Measurements from ENCODE around the gene MMD2. TPM values are rescaled to one million over a fixed set of nuclear protein-coding genes. Genes with fewer than 3 reads are reported as not detected.
"Not testable (repeated sequence)": the region's sequence is repeated elsewhere in the genome, so short reads cannot be mapped to it uniquely, and the experiment has no call there.

Gene MMD2
- total and polyA plus RNA-seq, 2 donors (not counting 1 experiment from before 2014, with no cell fraction given) = not detected

GRCh38 chr7:4895766-4896165 is 63.2 kb downstream of the MMD2 start:
- H2AFZ ChIP-seq (ENCODE audit: low read length) = no peak overlapping the region
- H3K9me3 ChIP-seq (ENCODE audit: control insufficient read depth, insufficient read depth, low read depth, low read length) = no peaks in the 10 kb centered on the region
- no peaks in the 10 kb centered on the region for H3K4me1 ChIP-seq (ENCODE audit: control insufficient read depth, extremely low read depth, insufficient read depth, low read length)
- no peaks in the 10 kb centered on the region for H3K27me3 ChIP-seq (ENCODE audit: control insufficient read depth, insufficient read depth, low read length)
- no peaks in the 10 kb centered on the region for H4K20me1 ChIP-seq (ENCODE audit: control insufficient read depth, extremely low read depth, insufficient read depth, low read length)
- H3K27ac ChIP-seq (ENCODE audit: insufficient read depth, low read length) = no peak overlapping the region
- H3K4me3 ChIP-seq (replicated peaks in 1 of 4; ENCODE audit: control extremely low read depth in 1 of 4, insufficient read depth in 1 of 4, low read depth in 3 of 4, low read length in 4 of 4) = no peak overlapping the region
- H3K36me3 ChIP-seq (ENCODE audit: control insufficient read depth, insufficient read depth, low read length) = no peaks in the 10 kb centered on the region
- H3K79me2 ChIP-seq (ENCODE audit: control insufficient read depth, insufficient read depth, low read length) = no peaks in the 10 kb centered on the region
- H3K9ac ChIP-seq (ENCODE audit: insufficient read depth, low read length) = no peak overlapping the region
- DNase-seq (ENCODE audit: low read depth in 2 of 2) = no peak
- H3K4me2 ChIP-seq (ENCODE audit: extremely low read depth, insufficient read depth, low read length) = no peak overlapping the region
- TF ChIP-seq CTCF (conservative IDR thresholded peaks at IDR 0.05 in 1 of 2, IDR thresholded peaks at IDR 0.05 in 1 of 2; ENCODE audit: low read depth in 1 of 2, low read length in 2 of 2) = no peak
- TF ChIP-seq EZH2 (IDR thresholded peaks at IDR 0.05; ENCODE audit: low read length, missing control alignments) = no peak

GRCh38 chr7:4894482-4894881 is 64.5 kb downstream of the MMD2 start:
- no peak for TF ChIP-seq EZH2 (IDR thresholded peaks at IDR 0.05; ENCODE audit: low read length, missing control alignments)
- no peak for TF ChIP-seq CTCF (conservative IDR thresholded peaks at IDR 0.05 in 1 of 2, IDR thresholded peaks at IDR 0.05 in 1 of 2; ENCODE audit: low read depth in 1 of 2, low read length in 2 of 2)
- Histone ChIP-seq H3K27ac (ENCODE audit: insufficient read depth, low read length) (no peak overlapping the region), H3K4me2 (ENCODE audit: extremely low read depth, insufficient read depth, low read length) (no peak overlapping the region), H4K20me1 (ENCODE audit: control insufficient read depth, extremely low read depth, insufficient read depth, low read length) (no peaks in the 10 kb centered on the region), H3K27me3 (ENCODE audit: control insufficient read depth, insufficient read depth, low read length) (no peaks in the 10 kb centered on the region), H3K36me3 (ENCODE audit: control insufficient read depth, insufficient read depth, low read length) (no peaks in the 10 kb centered on the region), H2AFZ (ENCODE audit: low read length) (no peak overlapping the region), H3K79me2 (ENCODE audit: control insufficient read depth, insufficient read depth, low read length) (no peaks in the 10 kb centered on the region), H3K9ac (ENCODE audit: insufficient read depth, low read length) (no peak overlapping the region), H3K9me3 (ENCODE audit: control insufficient read depth, insufficient read depth, low read depth, low read length) (no peaks in the 10 kb centered on the region), H3K4me1 (ENCODE audit: control insufficient read depth, extremely low read depth, insufficient read depth, low read length) (no peaks in the 10 kb centered on the region), H3K4me3 (replicated peaks in 1 of 4; ENCODE audit: control extremely low read depth in 1 of 4, insufficient read depth in 1 of 4, low read depth in 3 of 4, low read length in 4 of 4) (no peak overlapping the region)
- no peak for DNase-seq (ENCODE audit: low read depth in 2 of 2)

- H3K4me2 ChIP-seq (ENCODE audit: extremely low read depth, insufficient read depth, low read length) = no peak overlapping the region
- DNase-seq (ENCODE audit: low read depth in 2 of 2) = no peak
- no peak overlapping the region for H3K4me3 ChIP-seq (replicated peaks in 1 of 4; ENCODE audit: control extremely low read depth in 1 of 4, insufficient read depth in 1 of 4, low read depth in 3 of 4, low read length in 4 of 4)
- H3K9ac ChIP-seq (ENCODE audit: insufficient read depth, low read length) = no peak overlapping the region
- H3K79me2 ChIP-seq (ENCODE audit: control insufficient read depth, insufficient read depth, low read length) = no peaks in the 10 kb centered on the region
- no peaks in the 10 kb centered on the region for H3K27me3 ChIP-seq (ENCODE audit: control insufficient read depth, insufficient read depth, low read length)
- no peaks in the 10 kb centered on the region for H3K4me1 ChIP-seq (ENCODE audit: control insufficient read depth, extremely low read depth, insufficient read depth, low read length)
- no peak for TF ChIP-seq EZH2 (IDR thresholded peaks at IDR 0.05; ENCODE audit: low read length, missing control alignments)
- TF ChIP-seq CTCF (conservative IDR thresholded peaks at IDR 0.05 in 1 of 2, IDR thresholded peaks at IDR 0.05 in 1 of 2; ENCODE audit: low read depth in 1 of 2, low read length in 2 of 2) = no peak
- H3K36me3 ChIP-seq (ENCODE audit: control insufficient read depth, insufficient read depth, low read length) = no peaks in the 10 kb centered on the region
- no peak overlapping the region for H2AFZ ChIP-seq (ENCODE audit: low read length)
- no peak overlapping the region for H3K27ac ChIP-seq (ENCODE audit: insufficient read depth, low read length)
- H3K9me3 ChIP-seq (ENCODE audit: control insufficient read depth, insufficient read depth, low read depth, low read length) = no peaks in the 10 kb centered on the region
- no peaks in the 10 kb centered on the region for H4K20me1 ChIP-seq (ENCODE audit: control insufficient read depth, extremely low read depth, insufficient read depth, low read length)
Observed at GRCh38 chr7:4893929-4894475, 65.0 kb downstream of the MMD2 start.

- H4K20me1 ChIP-seq (ENCODE audit: control insufficient read depth, extremely low read depth, insufficient read depth, low read length); H3K36me3 ChIP-seq (ENCODE audit: control insufficient read depth, insufficient read depth, low read length); H3K79me2 ChIP-seq (ENCODE audit: control insufficient read depth, insufficient read depth, low read length); DNase-seq (ENCODE audit: low read depth in 2 of 2); H3K9me3 ChIP-seq (ENCODE audit: control insufficient read depth, insufficient read depth, low read depth, low read length); H3K4me3 ChIP-seq (replicated peaks in 1 of 4; ENCODE audit: control extremely low read depth in 1 of 4, insufficient read depth in 1 of 4, low read depth in 3 of 4, low read length in 4 of 4); H2AFZ ChIP-seq (ENCODE audit: low read length); H3K27me3 ChIP-seq (ENCODE audit: control insufficient read depth, insufficient read depth, low read length); H3K4me1 ChIP-seq (ENCODE audit: control insufficient read depth, extremely low read depth, insufficient read depth, low read length); H3K9ac ChIP-seq (ENCODE audit: insufficient read depth, low read length); H3K4me2 ChIP-seq (ENCODE audit: extremely low read depth, insufficient read depth, low read length); H3K27ac ChIP-seq (ENCODE audit: insufficient read depth, low read length): not testable (repeated sequence)
Observed at GRCh38 chr7:4893188-4893587, 65.8 kb downstream of the MMD2 start.

GRCh38 chr7:4891522-4891921 is 67.5 kb downstream of the MMD2 start:
- H4K20me1 ChIP-seq (ENCODE audit: control insufficient read depth, extremely low read depth, insufficient read depth, low read length); DNase-seq (ENCODE audit: low read depth in 2 of 2); H3K4me2 ChIP-seq (ENCODE audit: extremely low read depth, insufficient read depth, low read length); H3K79me2 ChIP-seq (ENCODE audit: control insufficient read depth, insufficient read depth, low read length); H3K9me3 ChIP-seq (ENCODE audit: control insufficient read depth, insufficient read depth, low read depth, low read length); H2AFZ ChIP-seq (ENCODE audit: low read length); H3K4me1 ChIP-seq (ENCODE audit: control insufficient read depth, extremely low read depth, insufficient read depth, low read length); H3K27ac ChIP-seq (ENCODE audit: insufficient read depth, low read length); H3K36me3 ChIP-seq (ENCODE audit: control insufficient read depth, insufficient read depth, low read length); H3K27me3 ChIP-seq (ENCODE audit: control insufficient read depth, insufficient read depth, low read length); H3K9ac ChIP-seq (ENCODE audit: insufficient read depth, low read length); H3K4me3 ChIP-seq (replicated peaks in 1 of 4; ENCODE audit: control extremely low read depth in 1 of 4, insufficient read depth in 1 of 4, low read depth in 3 of 4, low read length in 4 of 4): not testable (repeated sequence)

Data from fibroblast of lung (primary cell).